Measurements from ENCODE around the gene IFNL4. TPM values are rescaled to one million over a fixed set of nuclear protein-coding genes. Genes with fewer than 3 reads are reported as not detected.

IFNL4 gene
- total and polyA plus RNA-seq, 2 of the 13 experiments (the other 11 are each of a cell fraction or from before 2014, with no cell fraction given): not detected

- TF ChIP-seq HDAC1 (CRISPR knock-in tag; IDR thresholded peaks at IDR 0.05): no peak
- no peak for TF ChIP-seq ARNT2 (CRISPR knock-in tag; IDR thresholded peaks at IDR 0.05; ENCODE audit: low read depth)
- no peak for TF ChIP-seq ZNF619 (CRISPR knock-in tag; IDR thresholded peaks at IDR 0.05)
Measured at GRCh38 chr19:39257227-39257626, 8.6 kb upstream of the IFNL4 start (continued).

- Histone ChIP-seq H3K9ac (ENCODE audit: insufficient read depth, low read depth, low read length) (no peak overlapping the region), H3K4me1 (ENCODE audit: insufficient read depth, low read length) (peaks cover 10% of the 10 kb centered on the region), H3K36me3 (replicated peaks in 1 of 2; ENCODE audit: control insufficient read depth in 1 of 2, insufficient read depth in 2 of 2, low read length in 2 of 2) (no peaks in the 10 kb centered on the region), H3K79me2 (ENCODE audit: insufficient read depth, low read length) (no peaks in the 10 kb centered on the region), H4K20me1 (ENCODE audit: insufficient read depth, low read length) (no peaks in the 10 kb centered on the region), H3K4me3 (replicated peaks in 1 of 3; ENCODE audit: insufficient read depth in 1 of 3, low read depth in 2 of 3, low read length in 3 of 3) (no peak overlapping the region), H3K9me3 (ENCODE audit: low read length) (no peaks in the 10 kb centered on the region), H2AFZ (ENCODE audit: low read length) (no peak overlapping the region), H3K27me3 (ENCODE audit: control insufficient read depth in 1 of 2, insufficient read depth in 2 of 2, low read length in 2 of 2) (peaks cover 0 to 6% of the 10 kb centered on the region in 2 experiments; a peak in 2 of 5 replicates), H3K4me2 (ENCODE audit: low read depth, low read length) (no peak overlapping the region), H3K27ac (ENCODE audit: extremely low read length, insufficient read depth, low read length) (no peak overlapping the region)
- in situ Hi-C loops (cut with HindIII; ENCODE audit: extremely low pct_ligation_motif_present, low pct_unique_long_range_greater_than_20kb): no loop called here
- DNase-seq (ENCODE audit: low spot score): no peak
- CTCF ChIA-PET (ENCODE audit: low intra/inter-chr PET ratio, low total read pairs): no interaction called here
- peak; percentile 65 for ATAC-seq
- BruUV-seq (replicated peaks): no TSS peak
- FAIRE-seq: no peak
- intact Hi-C loops (cut with micrococcal nuclease; ENCODE audit: unreplicated experiment): no loop called here
- TF ChIP-seq NFKB2 (CRISPR knock-in tag; IDR thresholded peaks at IDR 0.05; ENCODE audit: borderline replicate concordance) (no peak), SOX6 (IDR thresholded peaks at IDR 0.05) (no peak), SOX6 (CRISPR knock-in tag; IDR thresholded peaks at IDR 0.05) (no peak), HIVEP1 (CRISPR knock-in tag; IDR thresholded peaks at IDR 0.05) (no peak)
- 20% methylated on average over 8 of the region's 29 CpGs for WGBS (ENCODE audit: low lambda C conversion rate)
- POLR2A ChIA-PET: no interaction called here
Measured at GRCh38 chr19:39254531-39255345, 6.1 kb upstream of the IFNL4 start.

Measured in HepG2 (cell line).